ENCODE measurements around the gene PARVB. TPM values are rescaled to one million over a fixed set of nuclear protein-coding genes. Genes with fewer than 3 reads are reported as not detected.

The PARVB gene, protein sequence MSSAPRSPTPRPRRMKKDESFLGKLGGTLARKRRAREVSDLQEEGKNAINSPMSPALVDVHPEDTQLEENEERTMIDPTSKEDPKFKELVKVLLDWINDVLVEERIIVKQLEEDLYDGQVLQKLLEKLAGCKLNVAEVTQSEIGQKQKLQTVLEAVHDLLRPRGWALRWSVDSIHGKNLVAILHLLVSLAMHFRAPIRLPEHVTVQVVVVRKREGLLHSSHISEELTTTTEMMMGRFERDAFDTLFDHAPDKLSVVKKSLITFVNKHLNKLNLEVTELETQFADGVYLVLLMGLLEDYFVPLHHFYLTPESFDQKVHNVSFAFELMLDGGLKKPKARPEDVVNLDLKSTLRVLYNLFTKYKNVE
- polyA plus RNA-seq (2011; rRNA removed), result 57.8 and 65.8 TPM in 2 replicates
- polyA minus RNA-seq (2011; rRNA and poly(A)+ RNA removed), result 21.1 and 28.8 TPM in 2 replicates

DNA sequence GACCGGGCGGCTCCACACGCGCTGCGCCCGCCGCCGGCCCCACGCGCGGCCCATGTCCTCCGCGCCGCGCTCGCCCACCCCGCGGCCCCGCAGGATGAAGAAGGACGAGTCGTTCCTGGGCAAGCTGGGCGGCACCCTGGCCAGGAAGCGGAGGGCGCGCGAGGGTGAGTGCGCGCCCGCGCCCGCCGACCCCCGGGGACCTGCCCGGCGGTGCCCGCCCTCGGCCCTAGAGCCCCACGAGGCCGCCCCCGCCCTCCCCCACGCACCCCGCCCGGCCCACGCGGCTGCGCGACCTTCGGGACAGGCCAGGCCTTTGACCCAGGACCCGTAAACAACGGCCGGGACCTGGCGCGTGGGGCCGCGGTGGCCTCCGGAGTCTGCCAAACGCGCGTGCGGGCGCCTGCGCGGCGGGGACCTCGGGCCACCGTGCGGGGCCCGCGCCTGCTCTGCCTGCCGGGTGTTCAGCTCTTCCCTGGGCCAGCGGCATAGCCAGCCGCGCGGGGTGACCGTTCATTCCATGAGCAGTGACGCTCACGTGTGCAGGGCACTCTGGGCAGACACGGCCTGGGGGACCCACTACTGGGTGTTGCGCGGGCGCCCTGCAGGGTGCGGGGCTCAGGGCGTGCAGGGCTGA, at the start of gene PARVB:
PARVB (plus strand) TSS at position 15 of the 634 bp plus-strand sequence; CDS start at position 53, 38 bp downstream.
- TF ChIP-seq, protein P1, sequence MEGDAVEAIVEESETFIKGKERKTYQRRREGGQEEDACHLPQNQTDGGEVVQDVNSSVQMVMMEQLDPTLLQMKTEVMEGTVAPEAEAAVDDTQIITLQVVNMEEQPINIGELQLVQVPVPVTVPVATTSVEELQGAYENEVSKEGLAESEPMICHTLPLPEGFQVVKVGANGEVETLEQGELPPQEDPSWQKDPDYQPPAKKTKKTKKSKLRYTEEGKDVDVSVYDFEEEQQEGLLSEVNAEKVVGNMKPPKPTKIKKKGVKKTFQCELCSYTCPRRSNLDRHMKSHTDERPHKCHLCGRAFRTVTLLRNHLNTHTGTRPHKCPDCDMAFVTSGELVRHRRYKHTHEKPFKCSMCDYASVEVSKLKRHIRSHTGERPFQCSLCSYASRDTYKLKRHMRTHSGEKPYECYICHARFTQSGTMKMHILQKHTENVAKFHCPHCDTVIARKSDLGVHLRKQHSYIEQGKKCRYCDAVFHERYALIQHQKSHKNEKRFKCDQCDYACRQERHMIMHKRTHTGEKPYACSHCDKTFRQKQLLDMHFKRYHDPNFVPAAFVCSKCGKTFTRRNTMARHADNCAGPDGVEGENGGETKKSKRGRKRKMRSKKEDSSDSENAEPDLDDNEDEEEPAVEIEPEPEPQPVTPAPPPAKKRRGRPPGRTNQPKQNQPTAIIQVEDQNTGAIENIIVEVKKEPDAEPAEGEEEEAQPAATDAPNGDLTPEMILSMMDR (IDR thresholded peaks at IDR 0.05; ENCODE audit: insufficient read depth, low read depth, low read length), result no peak
- POLR2A ChIA-PET, result no interaction called here
- CTCF ChIA-PET, result no interaction called here
- no peak for DNase-seq (ENCODE audit: low read depth)
- Histone ChIP-seq H3K36me3 (ENCODE audit: control insufficient read depth, insufficient read depth, low read length) (no peaks in the 10 kb centered on the region), H3K27me3 (ENCODE audit: control insufficient read depth, insufficient read depth, low read length) (no peaks in the 10 kb centered on the region), H3K4me3 (ENCODE audit: low read depth, low read length) (peak within 1 kb of the TSS; percentile 60)

- POLR2A ChIA-PET, result no interaction called here
- TF ChIP-seq, protein P1 (IDR thresholded peaks at IDR 0.05; ENCODE audit: insufficient read depth, low read depth, low read length), result no peak
- CTCF ChIA-PET, result interaction anchor here (1.1 to 1.7 kb wide), 2 partner anchors 18 to 29 kb away, joined by 3 to 6 read pairs; no protein-coding TSS in a partner anchor
- Histone ChIP-seq H3K27me3 (ENCODE audit: control insufficient read depth, insufficient read depth, low read length) (no peaks in the 10 kb centered on the region), H3K36me3 (ENCODE audit: control insufficient read depth, insufficient read depth, low read length) (peaks cover 28% of the 10 kb centered on the region), H3K4me3 (ENCODE audit: low read depth, low read length) (no peak overlapping the region)
- DNase-seq (ENCODE audit: low read depth), result no peak
Measured at GRCh38 chr22:43975041-43975440, 49.1 kb upstream of the PARVB start.

DNA sequence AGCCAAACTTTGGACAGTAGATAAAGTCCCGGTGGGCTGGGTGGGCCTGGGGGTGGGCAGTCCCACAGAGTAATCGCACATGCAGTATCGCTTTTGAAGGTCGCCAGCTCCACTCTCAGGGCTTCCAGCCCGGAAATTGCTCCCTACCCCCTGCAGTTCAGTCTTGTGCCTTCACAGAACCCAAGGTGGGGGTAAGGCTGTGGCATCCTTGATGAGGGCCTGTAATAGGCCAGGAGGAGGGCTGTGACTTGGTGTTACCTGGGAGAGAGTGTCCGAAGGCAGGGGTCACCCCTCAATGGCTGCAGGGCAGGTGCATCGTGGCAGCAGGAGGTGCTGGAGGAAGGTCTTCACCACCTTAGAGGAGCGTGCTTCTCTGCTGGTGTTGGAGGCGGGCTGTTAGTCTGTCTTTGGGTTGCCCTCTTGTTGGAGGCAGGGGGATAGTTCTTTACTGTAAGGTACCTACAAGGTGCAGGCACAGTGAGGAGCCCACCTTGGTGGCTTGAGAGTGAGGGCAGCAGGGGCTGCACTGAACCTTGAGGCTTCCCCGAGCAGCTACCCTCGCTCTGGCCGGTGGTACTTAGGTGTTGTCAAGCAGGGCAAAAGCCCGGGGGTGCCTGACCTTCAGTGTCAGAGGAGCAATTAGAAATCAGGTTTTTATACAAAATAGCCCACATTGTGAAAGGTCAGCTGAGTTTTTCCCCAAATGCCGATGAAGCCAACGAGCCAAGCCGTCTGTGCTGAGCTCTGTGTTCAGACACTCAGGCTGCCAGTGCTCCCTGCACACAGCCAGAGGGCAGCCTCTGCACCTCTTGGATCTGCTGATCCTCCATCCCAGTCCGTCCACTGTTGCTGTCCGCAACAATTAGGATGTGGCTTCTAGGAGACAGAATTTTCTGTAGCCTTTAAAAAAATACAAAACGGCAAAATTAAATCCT, 47.0 kb upstream of the PARVB start:
- no peak for DNase-seq (ENCODE audit: low read depth)
- Histone ChIP-seq H3K27me3 (ENCODE audit: control insufficient read depth, insufficient read depth, low read length) (no peaks in the 10 kb centered on the region), H3K4me3 (ENCODE audit: low read depth, low read length) (no peak overlapping the region), H3K36me3 (ENCODE audit: control insufficient read depth, insufficient read depth, low read length) (peaks cover 33% of the 10 kb centered on the region)
- TF ChIP-seq, protein P1 (IDR thresholded peaks at IDR 0.05; ENCODE audit: insufficient read depth, low read depth, low read length), result no peak
- ChIA-PET POLR2A (no interaction called here), CTCF (interaction anchor here (0.6 to 1.7 kb wide), 3 partner anchors 10 to 625 kb away, joined by 3 to 6 read pairs (median 5); no protein-coding TSS in a partner anchor)

GRCh38 chr22:43978558-43978957, 45.5 kb upstream of the PARVB start:
- POLR2A ChIA-PET, result no interaction called here
- DNase-seq (ENCODE audit: low read depth), result no peak
- H3K27me3 ChIP-seq (ENCODE audit: control insufficient read depth, insufficient read depth, low read length), result no peaks in the 10 kb centered on the region
- TF ChIP-seq, protein P1 (IDR thresholded peaks at IDR 0.05; ENCODE audit: insufficient read depth, low read depth, low read length), result no peak
- no peak overlapping the region for H3K4me3 ChIP-seq (ENCODE audit: low read depth, low read length)
- CTCF ChIA-PET, result no interaction called here
- peaks cover 33% of the 10 kb centered on the region for H3K36me3 ChIP-seq (ENCODE audit: control insufficient read depth, insufficient read depth, low read length)

Measured in BJ (cell line).